GM04503 (cell line): ENCODE measurements around the gene KRTAP19-3.
"Not testable (repeated sequence)": the region's sequence is repeated elsewhere in the genome, so short reads cannot be mapped to it uniquely, and the experiment has no call there.

ENCODE experiments used
- DNase-seq: peaks from one replicate; pipeline ENCODE4 v3.0.0-alpha.2; 2012; ENCODE audit warnings: low read depth

Gene KRTAP19-3

DNA sequence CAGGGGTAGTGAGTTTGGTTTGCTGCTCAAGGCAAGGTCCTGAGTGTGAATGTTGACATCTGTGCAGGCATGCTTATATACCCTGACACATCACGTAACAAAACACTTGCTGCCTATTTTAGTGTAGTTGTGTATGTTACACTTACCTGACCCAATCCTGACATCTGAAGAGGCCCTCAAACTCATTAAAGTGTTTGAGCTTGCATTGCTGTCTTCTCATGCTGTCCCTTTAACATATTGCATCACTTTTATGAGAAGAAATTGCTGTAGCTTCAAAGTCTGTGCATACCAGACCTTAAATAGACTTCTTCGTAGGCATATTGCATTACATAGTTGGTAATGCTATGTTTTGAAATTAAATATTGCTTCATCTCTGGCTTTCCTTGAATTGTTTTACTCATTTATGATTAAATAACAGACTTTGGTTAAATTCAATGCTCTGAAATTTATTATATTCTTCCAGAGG lies at the start of gene KRTAP19-3:
TSS of gene KRTAP19-3 (minus strand) at position 51 of the 466 bp plus-strand sequence. CDS start 56 bp downstream, outside the sequence.
- DNase-seq, result no peak

DNA sequence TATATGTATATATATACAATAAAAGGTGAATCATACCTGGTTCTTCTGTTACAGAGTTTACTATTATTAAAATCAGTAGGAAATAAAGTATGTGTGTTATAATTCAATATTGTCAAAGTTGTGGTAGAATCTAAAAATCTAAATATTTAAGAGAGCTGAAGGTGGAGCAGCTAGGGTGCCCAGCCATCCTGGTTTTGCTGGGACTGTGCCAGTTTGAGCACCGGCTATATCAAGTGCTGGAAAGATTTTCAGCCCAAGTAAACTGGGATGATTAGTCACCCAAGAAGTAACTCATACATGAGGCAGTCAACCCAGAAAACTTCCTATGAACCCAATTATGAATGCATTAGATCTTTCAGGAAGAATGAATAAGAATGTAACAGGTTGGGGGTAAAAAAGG lies 27.1 kb upstream of the KRTAP19-3 start:
- no peak for DNase-seq

DNA sequence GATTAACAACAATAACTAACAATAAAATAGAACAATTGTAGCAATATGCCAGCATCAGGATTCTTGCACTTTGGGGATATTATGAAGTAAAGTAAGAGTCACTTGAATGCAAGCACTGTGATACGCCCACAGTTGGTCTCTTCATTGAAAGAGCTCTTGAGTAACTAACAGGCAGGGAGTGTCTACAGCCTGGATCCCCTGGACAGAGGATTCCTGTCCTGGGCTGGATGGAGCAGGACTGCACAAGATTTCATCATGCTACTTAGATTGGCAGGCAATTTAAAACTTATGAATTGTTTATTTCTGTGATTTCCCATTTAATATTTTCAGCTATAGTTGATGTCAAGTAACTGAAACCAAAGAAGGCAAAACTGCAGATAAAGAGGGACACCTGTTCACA lies 23.9 kb upstream of the KRTAP19-3 start:
- no peak for DNase-seq

DNA sequence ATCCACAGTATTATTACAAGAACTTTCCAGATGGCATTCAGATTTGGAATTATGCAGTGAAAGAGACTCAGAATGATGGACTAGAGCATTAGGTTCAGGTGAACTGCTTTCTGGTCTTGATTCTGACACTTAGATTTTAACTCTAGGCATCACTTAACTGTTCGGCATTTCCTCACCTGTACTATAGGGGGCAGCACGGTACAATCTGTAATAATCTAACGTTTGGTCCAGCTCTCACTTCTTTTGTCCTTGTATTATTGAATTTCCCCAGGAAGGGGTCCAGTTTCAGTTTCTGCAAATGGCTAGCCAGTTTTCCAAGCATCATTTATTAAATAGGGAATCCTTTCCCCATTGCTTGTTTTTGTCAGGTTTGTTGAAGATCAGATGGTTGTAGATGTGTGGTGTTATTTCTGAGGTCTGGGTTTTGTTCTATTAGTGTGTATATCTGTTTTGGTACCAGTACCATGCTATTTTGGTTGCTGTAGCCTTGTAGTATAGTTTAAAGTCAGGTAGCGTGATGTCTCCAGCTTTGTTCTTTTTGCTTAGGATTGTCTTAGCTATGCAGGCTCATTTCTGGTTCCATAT lies 13.9 kb upstream of the KRTAP19-3 start:
- not testable (repeated sequence) for DNase-seq

DNA sequence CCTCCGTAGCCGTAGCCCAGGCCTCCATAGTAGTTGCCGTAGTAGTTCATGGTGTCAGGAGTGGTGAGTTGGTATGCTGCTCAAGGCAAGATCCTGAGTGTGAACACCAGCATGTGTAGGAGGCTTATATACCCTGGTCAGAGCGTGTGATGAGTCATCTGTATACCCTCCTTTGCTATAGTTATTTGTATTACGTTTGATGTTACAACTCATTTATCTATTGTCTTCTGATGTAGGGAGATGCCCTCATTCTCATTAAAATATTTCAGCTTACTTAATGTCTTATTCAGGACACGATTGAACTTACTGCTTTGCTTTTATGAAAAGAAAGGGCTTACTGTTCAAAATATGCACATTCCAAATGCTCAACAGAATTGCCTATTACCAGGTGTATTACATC lies 10.2 kb upstream of the KRTAP19-3 start, which contains the start of gene KRTAP19-5:
TSS of gene KRTAP19-5 (minus strand) at position 101 of the 400 bp plus-strand sequence. CDS start at position 50, 51 bp downstream.
- DNase-seq, result no peak

DNA sequence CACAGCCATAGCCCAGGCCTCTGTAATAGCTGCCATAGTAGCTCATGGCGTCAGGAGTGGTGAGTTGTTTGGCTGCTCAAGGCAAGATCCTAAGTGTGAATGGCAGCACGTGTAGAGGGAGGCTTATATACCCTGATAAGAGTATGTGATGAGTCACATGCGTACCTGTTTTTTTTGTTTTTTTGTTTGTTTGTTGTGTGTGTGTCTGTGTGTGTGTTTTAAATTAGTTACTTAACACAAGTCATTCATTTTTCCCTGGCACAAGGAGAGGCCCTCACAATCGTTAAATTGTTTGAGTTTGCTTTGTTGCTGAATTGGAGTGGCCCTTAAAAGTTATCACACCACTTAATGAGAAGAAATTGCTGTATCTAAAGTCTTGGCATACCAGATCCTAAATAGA lies 5.3 kb upstream of the KRTAP19-3 start, which contains the start of gene KRTAP19-4:
TSS of gene KRTAP19-4 (minus strand) at position 101 of the 400 bp plus-strand sequence. CDS start at position 46, 55 bp downstream.
- DNase-seq, result no peak

DNA sequence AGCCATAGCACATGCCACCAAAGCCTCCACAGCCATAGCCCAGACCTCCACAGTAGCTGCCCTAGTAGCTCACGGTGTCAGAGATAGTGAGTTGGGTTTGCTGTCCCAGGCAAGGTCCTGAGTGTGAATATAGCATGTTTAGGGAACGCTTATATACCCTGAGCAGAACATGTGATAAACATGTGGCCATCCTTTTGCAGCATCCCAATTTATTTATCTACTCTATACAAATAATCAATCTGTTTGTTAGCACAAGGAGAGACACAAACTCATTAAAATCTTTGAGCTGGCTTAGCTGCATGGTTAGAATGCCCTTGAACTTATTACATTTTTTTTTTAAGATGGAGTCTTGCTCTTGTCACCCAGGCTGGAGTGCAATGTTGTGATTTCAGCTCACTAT lies 4.5 kb downstream of the KRTAP19-3 start, which contains the start of gene KRTAP19-2:
TSS of gene KRTAP19-2 (minus strand) at position 101 of the 400 bp plus-strand sequence. CDS start at position 13, 88 bp downstream.
- DNase-seq, result no peak

DNA sequence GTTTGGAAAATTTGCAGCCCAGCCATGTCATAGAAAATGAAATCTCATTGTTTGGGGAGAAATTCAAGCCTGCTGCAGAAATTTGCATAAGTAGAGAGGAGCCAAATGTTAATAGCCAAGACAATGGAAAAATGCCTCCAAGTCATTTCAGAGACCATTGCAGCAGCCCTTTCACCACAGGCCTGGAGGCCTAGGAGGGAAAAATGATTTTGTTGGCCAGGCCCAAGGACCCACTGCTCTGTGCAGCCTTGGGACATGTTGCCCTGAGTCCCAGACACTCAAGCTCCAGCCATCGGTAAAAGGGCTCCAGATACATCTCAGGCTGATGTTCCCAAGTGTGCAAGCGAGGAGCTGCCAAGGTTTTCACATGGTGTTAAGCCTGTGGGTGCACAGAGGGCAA lies 5.6 kb downstream of the KRTAP19-3 start:
- DNase-seq, result no peak

DNA sequence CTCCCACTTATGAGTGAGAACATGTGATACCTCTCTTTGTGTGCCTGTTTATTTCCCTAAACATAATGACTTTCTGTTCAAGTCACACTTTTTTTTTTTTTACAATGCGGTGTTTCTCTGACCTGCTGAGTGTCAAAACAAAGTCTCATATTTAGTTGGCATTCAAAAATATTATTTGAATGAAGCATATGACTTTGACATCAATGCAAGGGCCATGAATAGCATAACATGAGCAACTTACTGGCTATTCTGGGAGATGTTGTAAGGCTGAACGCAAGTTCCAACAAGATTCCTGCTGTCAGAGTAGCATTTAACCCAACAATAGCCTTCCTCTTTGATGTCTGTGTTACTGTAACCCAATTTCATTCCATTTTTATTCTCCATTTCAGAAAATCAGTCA lies 9.7 kb downstream of the KRTAP19-3 start:
- no peak for DNase-seq

DNA sequence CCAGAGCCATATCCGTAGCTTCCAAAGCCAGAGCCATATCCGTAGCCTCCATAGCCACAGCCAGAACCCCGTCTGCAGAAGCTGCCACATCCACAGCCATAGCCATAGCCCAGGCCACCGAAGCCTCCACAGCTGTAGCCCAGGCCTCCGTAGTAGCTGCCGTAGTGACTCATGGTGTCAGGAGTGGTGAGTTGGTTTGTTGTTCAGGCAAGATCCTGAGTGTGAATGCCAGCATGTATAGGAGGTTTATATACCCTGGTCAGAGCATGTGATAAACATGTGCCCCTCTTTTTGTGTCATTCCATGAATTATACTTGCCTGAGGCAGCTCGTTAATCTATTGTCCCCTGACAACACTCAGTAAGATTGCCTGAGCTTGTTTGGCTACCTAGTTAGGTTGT lies 11.7 kb downstream of the KRTAP19-3 start, which contains the start of gene KRTAP19-1:
TSS of gene KRTAP19-1 (minus strand) at position 223 of the 400 bp plus-strand sequence. CDS start at position 173, 50 bp downstream.
- DNase-seq, result no peak

DNA sequence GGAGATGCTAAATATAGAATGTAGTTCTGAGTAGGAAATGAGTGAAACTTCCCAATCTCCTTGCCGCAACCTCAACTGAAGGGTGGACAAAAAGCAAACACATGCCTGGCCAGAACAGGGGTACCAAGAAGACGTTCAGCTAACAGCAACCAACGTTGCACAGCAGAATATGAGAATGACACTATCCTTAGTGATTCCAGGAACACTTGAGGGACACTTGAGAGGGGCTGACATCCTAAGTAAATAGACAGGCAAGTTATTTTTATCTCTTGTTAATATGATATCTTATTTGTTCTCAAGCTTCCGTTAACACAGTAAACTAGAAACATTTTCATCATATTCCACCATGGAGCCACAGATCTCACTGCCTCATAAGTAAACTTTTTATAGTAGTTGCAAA lies 12.6 kb downstream of the KRTAP19-3 start:
- no peak for DNase-seq

DNA sequence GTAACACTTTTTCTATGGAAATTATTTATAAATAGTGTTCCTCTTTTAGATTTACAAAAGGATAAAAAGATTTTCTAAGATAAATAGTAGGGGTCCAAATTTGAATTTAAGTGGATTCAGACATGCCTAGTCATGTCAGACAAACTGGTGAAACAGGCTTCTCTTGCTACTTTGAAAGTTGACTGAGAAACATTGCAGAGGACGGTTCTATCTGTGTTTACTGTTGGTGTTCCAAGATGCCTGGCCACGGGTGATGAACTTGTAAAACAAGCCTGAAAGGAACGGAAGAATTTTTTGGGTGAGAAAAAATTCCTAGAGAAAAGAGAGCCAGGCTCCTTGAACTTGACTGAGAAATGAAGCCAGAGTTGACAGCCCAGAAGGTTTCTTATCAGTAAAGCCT lies 13.8 kb downstream of the KRTAP19-3 start:
- no peak for DNase-seq

DNA sequence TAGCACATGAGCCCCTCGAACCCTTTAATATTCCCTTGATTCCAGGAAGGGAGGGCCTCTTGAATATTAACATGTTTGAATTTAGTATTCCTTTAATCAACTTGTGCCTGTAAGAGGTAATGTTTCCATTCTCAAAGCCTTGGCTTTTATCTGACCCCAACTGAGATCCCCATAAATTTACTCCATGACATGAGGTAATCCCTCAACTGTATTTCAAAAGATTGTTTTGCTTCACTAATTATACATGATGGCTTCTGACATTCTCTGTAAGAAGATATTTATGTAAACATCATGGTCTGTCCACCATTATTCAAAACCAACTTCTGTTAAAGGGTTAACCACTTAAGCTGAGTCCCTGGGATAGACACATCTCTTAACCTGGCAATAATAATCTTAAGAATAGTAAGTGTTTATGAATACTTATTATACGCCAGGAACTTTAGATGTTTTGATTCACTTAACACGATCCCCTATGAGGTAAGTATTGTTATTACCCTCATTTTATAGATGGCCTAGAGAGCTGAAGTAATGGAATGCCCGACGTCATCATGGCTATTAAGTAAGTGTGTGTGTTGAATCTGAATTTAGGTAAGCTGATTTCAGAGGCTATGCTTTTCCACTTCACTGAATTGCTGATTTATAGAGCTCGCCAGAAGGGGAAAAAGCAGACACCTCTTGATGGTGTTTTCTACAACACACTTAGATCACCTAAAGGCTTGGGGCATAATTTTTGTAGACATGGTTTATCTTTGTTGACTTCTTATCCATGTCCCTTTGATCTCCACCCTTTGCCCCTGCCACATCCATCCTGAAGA lies 22.7 kb downstream of the KRTAP19-3 start:
- no peak for DNase-seq

DNA sequence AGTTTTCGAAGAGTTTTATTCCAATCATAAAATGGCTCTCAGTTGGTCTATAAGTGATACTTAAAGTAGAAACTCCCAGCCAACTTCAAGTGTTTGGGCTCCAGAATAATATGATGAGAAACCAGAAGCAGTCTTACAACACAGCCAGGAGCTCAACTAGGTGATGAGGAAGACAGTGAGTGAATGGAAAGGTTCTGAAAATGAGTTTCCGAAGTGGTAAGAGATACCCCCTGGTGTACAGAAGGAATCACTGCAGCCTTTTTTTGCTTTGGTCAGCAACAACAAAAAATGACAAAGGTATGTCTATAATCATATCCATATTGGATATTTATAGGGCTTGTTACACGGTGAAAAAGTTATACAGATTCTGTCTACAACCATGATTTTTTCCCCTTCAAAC lies 28.1 kb downstream of the KRTAP19-3 start:
- no peak for DNase-seq

DNA sequence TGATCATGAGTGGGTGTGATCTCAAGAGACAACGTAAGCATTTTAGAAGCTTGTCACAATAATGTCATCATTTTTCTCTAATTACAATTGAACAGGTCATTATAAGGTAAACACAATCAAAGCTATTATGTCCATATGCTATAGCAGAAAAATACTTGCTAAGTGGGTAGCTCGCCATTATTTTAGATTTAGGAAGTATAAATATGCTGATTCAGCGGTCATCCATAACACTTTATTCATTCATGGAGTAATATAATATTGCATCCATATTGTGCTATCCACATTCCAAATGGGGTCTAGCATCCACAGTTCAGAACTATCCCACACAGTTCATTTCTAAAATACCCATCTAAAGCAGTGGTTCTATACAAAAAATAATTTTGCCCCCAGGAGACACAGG lies 43.3 kb downstream of the KRTAP19-3 start:
- DNase-seq, result no peak

DNA sequence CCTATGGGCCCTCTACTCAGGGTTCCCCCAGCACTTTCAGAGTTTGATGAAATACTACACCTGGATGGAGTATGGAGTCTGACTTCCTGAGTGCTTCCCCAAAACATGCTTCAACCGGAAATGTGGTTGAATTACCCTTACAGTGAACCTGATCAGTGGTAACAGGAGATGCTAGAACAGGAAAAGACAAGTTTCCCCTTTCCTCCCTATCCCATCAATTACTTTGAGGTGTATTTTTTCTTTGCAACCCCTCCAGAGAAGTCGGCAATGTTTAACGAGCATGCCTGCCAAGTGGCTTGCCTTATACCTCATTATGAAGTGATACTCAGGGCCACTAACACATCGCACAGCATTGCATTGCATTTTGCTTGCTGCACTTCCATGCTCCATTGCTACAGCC lies 44.8 kb downstream of the KRTAP19-3 start:
- no peak for DNase-seq

DNA sequence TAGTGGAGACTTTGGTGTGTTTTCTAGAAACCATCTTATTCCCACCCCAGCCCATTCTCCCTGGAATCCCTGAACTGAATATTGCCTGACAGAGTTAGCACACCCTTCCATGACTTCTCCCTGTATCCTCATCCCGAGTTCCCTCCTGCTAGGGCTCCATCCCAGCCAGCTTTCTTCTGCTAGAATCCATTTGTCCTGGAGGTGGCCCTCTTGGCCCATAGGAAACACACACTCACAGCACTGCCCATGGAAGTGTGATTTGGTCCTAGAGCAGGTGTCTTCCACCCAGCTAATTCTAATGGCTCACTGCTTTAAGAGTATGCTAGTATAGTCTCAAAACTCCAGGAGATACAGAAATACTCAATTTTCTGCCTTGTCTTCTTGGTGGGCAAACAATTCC lies 47.6 kb downstream of the KRTAP19-3 start:
- no peak for DNase-seq

DNA sequence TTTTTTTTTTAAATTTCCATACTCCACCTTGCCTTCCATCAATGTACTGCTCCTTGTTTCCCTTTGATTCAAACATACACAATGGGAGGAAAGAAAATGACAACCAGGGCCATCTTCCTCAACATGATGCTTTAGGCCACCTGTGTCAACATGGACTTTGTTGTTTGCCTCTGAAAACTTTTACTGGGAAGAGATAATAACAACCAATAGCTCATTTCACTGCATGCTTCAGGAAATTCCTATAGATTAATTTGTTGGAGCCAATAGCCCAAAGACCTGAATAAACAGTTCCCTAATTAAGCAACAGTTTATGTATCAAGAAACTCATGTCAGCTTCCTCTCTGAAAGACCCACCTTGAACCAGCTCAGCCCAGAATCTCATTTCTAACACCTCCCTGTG lies 48.6 kb downstream of the KRTAP19-3 start:
- no peak for DNase-seq
